ENCODE measurements around the gene WDR76. TPM values are rescaled to one million over a fixed set of nuclear protein-coding genes. Genes with fewer than 3 reads are reported as not detected.

WDR76 gene
- total RNA-seq, 1 donor from 2014 or later = 0.73 TPM

DNA sequence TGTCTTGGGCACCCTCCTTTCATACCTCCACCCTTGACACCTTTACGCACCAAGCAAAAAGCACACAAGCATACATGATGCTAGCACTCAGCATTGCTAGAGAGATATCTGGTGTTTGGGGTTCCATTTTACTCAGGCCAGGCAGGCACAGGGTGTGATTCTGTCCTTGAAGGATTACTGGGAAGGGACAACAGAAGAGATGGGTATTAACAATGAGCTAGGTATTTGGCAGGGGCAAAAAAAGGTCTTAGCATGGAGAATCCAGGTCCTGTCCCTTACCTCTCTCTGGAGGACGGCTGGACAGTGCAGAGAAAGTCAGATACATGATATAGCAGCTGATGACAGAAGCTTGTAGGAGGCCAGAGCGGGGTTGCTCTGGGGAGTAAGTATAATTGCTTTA lies 30.2 kb upstream of the WDR76 start:
- no peak for DNase-seq (ENCODE audit: low read depth)
- peaks cover 32% of the 10 kb centered on the region for H3K36me3 Mint-ChIP-seq (ENCODE audit: low read depth, unreplicated experiment)
- H2AFZ ChIP-seq (ENCODE audit: low read depth, low read length) = no peak overlapping the region
- peaks cover 50% of the 10 kb centered on the region for H4K20me1 ChIP-seq (ENCODE audit: insufficient read depth, low read length)
- H3K27ac ChIP-seq (ENCODE audit: low read depth, low read length) = no peak overlapping the region
- H3K4me3 Mint-ChIP-seq (ENCODE audit: unreplicated experiment) = no peak overlapping the region
- H3K4me2 ChIP-seq (ENCODE audit: low read length) = no peak overlapping the region
- no peak for FAIRE-seq
- peaks cover 2% of the 10 kb centered on the region for H3K9me3 Mint-ChIP-seq (ENCODE audit: unreplicated experiment)
- H3K36me3 ChIP-seq (ENCODE audit: insufficient read depth, low read length) = peaks cover 26% of the 10 kb centered on the region
- no peaks in the 10 kb centered on the region for H3K9me3 ChIP-seq (ENCODE audit: insufficient read depth, low read depth, low read length)
- H3K27me3 ChIP-seq (ENCODE audit: insufficient read depth, low read length) = no peaks in the 10 kb centered on the region
- peaks cover 61% of the 10 kb centered on the region for H3K4me1 Mint-ChIP-seq (ENCODE audit: low read depth, unreplicated experiment)
- no peaks in the 10 kb centered on the region for H3K27me3 Mint-ChIP-seq (ENCODE audit: low read depth, unreplicated experiment)
- no peak overlapping the region for H3K4me3 ChIP-seq (ENCODE audit: insufficient read depth, low read depth, low read length)
- no peak overlapping the region for H3K9ac ChIP-seq (ENCODE audit: low read length)
- TF ChIP-seq, protein P1, sequence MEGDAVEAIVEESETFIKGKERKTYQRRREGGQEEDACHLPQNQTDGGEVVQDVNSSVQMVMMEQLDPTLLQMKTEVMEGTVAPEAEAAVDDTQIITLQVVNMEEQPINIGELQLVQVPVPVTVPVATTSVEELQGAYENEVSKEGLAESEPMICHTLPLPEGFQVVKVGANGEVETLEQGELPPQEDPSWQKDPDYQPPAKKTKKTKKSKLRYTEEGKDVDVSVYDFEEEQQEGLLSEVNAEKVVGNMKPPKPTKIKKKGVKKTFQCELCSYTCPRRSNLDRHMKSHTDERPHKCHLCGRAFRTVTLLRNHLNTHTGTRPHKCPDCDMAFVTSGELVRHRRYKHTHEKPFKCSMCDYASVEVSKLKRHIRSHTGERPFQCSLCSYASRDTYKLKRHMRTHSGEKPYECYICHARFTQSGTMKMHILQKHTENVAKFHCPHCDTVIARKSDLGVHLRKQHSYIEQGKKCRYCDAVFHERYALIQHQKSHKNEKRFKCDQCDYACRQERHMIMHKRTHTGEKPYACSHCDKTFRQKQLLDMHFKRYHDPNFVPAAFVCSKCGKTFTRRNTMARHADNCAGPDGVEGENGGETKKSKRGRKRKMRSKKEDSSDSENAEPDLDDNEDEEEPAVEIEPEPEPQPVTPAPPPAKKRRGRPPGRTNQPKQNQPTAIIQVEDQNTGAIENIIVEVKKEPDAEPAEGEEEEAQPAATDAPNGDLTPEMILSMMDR (IDR thresholded peaks at IDR 0.05; ENCODE audit: insufficient read depth, low read depth, low read length) = no peak
- no peak for TF ChIP-seq EZH2 (IDR thresholded peaks at IDR 0.05; ENCODE audit: insufficient read depth, low read length)
- peak overlapping the region; percentile 63 for H3K27ac Mint-ChIP-seq (ENCODE audit: unreplicated experiment)
- H3K4me1 ChIP-seq (ENCODE audit: insufficient read depth, low read length) = peaks cover 35% of the 10 kb centered on the region
- peaks cover 49% of the 10 kb centered on the region for H3K79me2 ChIP-seq (ENCODE audit: insufficient read depth, low read length)

DNA sequence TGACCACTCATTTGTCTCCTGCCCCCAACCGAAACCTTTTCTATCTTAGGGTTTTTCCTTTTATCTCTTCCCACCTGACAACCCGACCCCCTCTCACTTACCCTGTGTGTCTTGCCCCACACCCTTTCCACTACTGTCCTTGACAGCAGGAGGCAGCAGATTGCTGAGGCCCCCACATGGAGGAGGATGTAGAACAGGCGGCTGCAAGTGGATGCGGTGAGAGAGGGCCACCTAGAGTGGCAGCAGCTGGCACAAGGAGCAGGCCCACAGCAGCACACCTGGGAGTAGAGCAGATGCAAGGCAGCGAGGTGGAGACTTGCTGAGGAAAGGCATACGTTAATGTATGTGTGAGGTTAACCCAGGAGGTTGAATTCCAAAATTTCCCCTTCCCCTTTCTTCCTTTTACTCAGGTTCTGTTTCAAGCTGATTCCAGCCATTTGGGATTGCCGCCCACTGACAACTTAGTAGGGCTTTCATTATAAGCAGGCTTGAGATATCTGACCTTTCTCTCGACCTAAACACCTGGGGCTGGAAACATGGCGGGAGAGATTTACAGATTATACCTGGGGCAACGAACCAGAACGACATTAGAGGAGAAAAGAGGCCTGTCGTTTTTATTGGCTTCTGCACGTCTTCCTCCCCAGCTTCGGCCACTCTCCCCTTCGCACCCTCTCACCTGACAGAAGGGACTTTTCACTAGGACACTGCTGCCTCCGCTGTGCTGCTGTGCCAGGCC lies 27.4 kb upstream of the WDR76 start:
- no peak overlapping the region for H3K4me3 ChIP-seq (ENCODE audit: insufficient read depth, low read depth, low read length)
- H3K36me3 Mint-ChIP-seq (ENCODE audit: low read depth, unreplicated experiment) = peaks cover 32% of the 10 kb centered on the region

More for the DNA sequence above, 27.4 kb upstream of the WDR76 start:
- H3K27ac ChIP-seq (ENCODE audit: low read depth, low read length) = no peak overlapping the region
- Mint-ChIP-seq H3K4me1 (ENCODE audit: low read depth, unreplicated experiment) (peaks cover 54% of the 10 kb centered on the region), H3K27ac (ENCODE audit: unreplicated experiment) (peak overlapping the region; percentile 83), H3K27me3 (ENCODE audit: low read depth, unreplicated experiment) (no peaks in the 10 kb centered on the region), H3K9me3 (ENCODE audit: unreplicated experiment) (peaks cover 2% of the 10 kb centered on the region), H3K4me3 (ENCODE audit: unreplicated experiment) (peak overlapping the region; percentile 100)
- H3K79me2 ChIP-seq (ENCODE audit: insufficient read depth, low read length) = peaks cover 31% of the 10 kb centered on the region
- H3K27me3 ChIP-seq (ENCODE audit: insufficient read depth, low read length) = no peaks in the 10 kb centered on the region
- no peak overlapping the region for H3K9ac ChIP-seq (ENCODE audit: low read length)
- TF ChIP-seq, protein P1 (IDR thresholded peaks at IDR 0.05; ENCODE audit: insufficient read depth, low read depth, low read length) = no peak
- no peak for TF ChIP-seq EZH2 (IDR thresholded peaks at IDR 0.05; ENCODE audit: insufficient read depth, low read length)
- DNase-seq (ENCODE audit: low read depth) = no peak
- peaks cover 34% of the 10 kb centered on the region for H4K20me1 ChIP-seq (ENCODE audit: insufficient read depth, low read length)
- no peak overlapping the region for H2AFZ ChIP-seq (ENCODE audit: low read depth, low read length)
- H3K36me3 ChIP-seq (ENCODE audit: insufficient read depth, low read length) = peaks cover 33% of the 10 kb centered on the region
- no peaks in the 10 kb centered on the region for H3K9me3 ChIP-seq (ENCODE audit: insufficient read depth, low read depth, low read length)
- no peak overlapping the region for H3K4me2 ChIP-seq (ENCODE audit: low read length)
- peaks cover 24% of the 10 kb centered on the region for H3K4me1 ChIP-seq (ENCODE audit: insufficient read depth, low read length)
- FAIRE-seq = no peak
